K562 (cell line): ENCODE data around the gene FMN1. TPM values are rescaled to one million over a fixed set of nuclear protein-coding genes. Genes with fewer than 3 reads are reported as not detected.

Experiments used
- ATAC-seq: fragments of 200-7000 bp; cut with Tn5 transposase; 3 replicates; pipeline ENCODE4 v1.9.1; 2020; ENCODE audit warnings: moderate library complexity
- BruUV-seq: library from RNA; stranded (reverse); fragments of 400-500 nt; replicated peaks from 2 replicates; lab custom pipeline; 2021; lab: Mats Ljungman, UMichigan
- CTCF ChIA-PET: fragments of 300-600 bp; formaldehyde crosslinking; extraction: SDS; loops from one replicate; lab custom pipeline; 2021; ENCODE audit warnings: low intra/inter-chr PET ratio; lab: Yijun Ruan, JAX
- POLR2A ChIA-PET: fragments of 300-600, 350-650 bp; sonication (Branson Sonifier 250); formaldehyde crosslinking; extraction: SDS; loops from one replicate; lab custom pipeline; 2021; ENCODE audit warnings: antibody characterized with exemption, inconsistent platforms; lab: Yijun Ruan, JAX
- DNase-seq, 4 experiments: peaks; one replicate each; pipeline versions ENCODE4 v3.0.0 to v3.0.0-alpha.2; 2011 to 2018; ENCODE audit warnings: low spot score in 3 of 4, mixed read lengths in 3 of 4; ENCODE audit errors: extremely low read depth in 1 of 4
- FAIRE-seq: peaks from 2 replicates; lab custom pipeline; 2011; peaks lifted over from hg19 to GRCh38; lab: Jason Lieb, UNC
- H2AFZ ChIP-seq: 2 replicates; pipeline ENCODE4 v1.6.0; 2011; ENCODE audit warnings: low read depth, low read length, control low read depth, inconsistent platforms
- H3K27ac ChIP-seq: fragments of 200-600 bp; 3 replicates; pipeline ENCODE4 v1.8.0; 2011; ENCODE audit warnings: low read depth, mild to moderate bottlenecking, control low read depth, inconsistent platforms, low read length, moderate library complexity, mixed read lengths; ENCODE audit errors: extremely low read depth
- H3K27me3 ChIP-seq, 2 experiments: fragments of 300-600 bp in 1 of 2; 2 replicates in 1 of 2; 3 replicates in 1 of 2; pipeline versions ENCODE4 v1.6.0 to v1.8.0; 2011; ENCODE audit warnings: inconsistent platforms in 2 of 2, low read length in 2 of 2, mild to moderate bottlenecking in 1 of 2, mixed read lengths in 1 of 2, moderate library complexity in 1 of 2; ENCODE audit not compliant: control insufficient read depth in 2 of 2, insufficient read depth in 2 of 2
- H3K36me3 ChIP-seq: fragments of 300-600 bp; 3 replicates; pipeline ENCODE4 v1.8.0; 2011; ENCODE audit warnings: mild to moderate bottlenecking, low read length, inconsistent platforms; ENCODE audit not compliant: control insufficient read depth, insufficient read depth
- H3K4me1 ChIP-seq, 2 experiments: fragments of 200-600 bp in 1 of 2; replicated peaks in 1 of 2; 2 replicates in 1 of 2; 3 replicates in 1 of 2; pipeline versions ENCODE4 v1.5.1 to v1.8.0; 2011; ENCODE audit warnings: inconsistent platforms in 2 of 2, low read length in 2 of 2, mild to moderate bottlenecking in 1 of 2, mixed read lengths in 1 of 2, moderate library complexity in 1 of 2; ENCODE audit not compliant: control insufficient read depth in 2 of 2, insufficient read depth in 2 of 2
- H3K4me2 ChIP-seq: 2 replicates; pipeline ENCODE4 v1.6.1; 2011; ENCODE audit warnings: low read length, control low read depth, inconsistent platforms, mixed read lengths; ENCODE audit not compliant: insufficient read depth
- H3K4me3 ChIP-seq: fragments of 200-600 bp; sonication (generic), shearing (Covaris generic); 2 replicates; pipeline ENCODE4 v1.5.1; 2016; ENCODE audit warnings: control low read depth, inconsistent platforms
- H3K79me2 ChIP-seq: fragments of 200-600 bp; 3 replicates; pipeline ENCODE4 v1.8.0; 2011; ENCODE audit warnings: low read length, inconsistent platforms; ENCODE audit not compliant: control insufficient read depth, insufficient read depth
- H3K9ac ChIP-seq, 2 experiments: 2 replicates each; pipeline versions ENCODE4 v1.6.0 to v1.6.1; 2011; ENCODE audit warnings: low read depth in 2 of 2, low read length in 2 of 2, control low read depth in 1 of 2, inconsistent platforms in 1 of 2, mild to moderate bottlenecking in 1 of 2, mixed read lengths in 1 of 2; ENCODE audit not compliant: insufficient read depth in 1 of 2
- H3K9me1 ChIP-seq: one replicate; pipeline ENCODE4 v1.6.0; 2011; ENCODE audit warnings: inconsistent platforms, mild to moderate bottlenecking, low read length, moderate library complexity; ENCODE audit not compliant: control insufficient read depth, insufficient read depth
- H3K9me3 ChIP-seq: replicated peaks from 2 replicates; pipeline ENCODE4 v1.5.1; 2011; ENCODE audit warnings: low read depth, low read length, inconsistent platforms; ENCODE audit not compliant: control insufficient read depth, insufficient read depth
- H4K20me1 ChIP-seq: replicated peaks from 2 replicates; pipeline ENCODE4 v1.6.1; 2011; ENCODE audit warnings: low read length, inconsistent platforms, mixed read lengths; ENCODE audit not compliant: control insufficient read depth, insufficient read depth
- HSF4 ChIP-seq: fragments of 250-450 bp; sonication (Bioruptor Pico); IDR thresholded peaks from 2 replicates; pipeline ENCODE4 v2.1.2; 2022; ENCODE audit warnings: mild to moderate bottlenecking, moderate library complexity, borderline replicate concordance
- MBD2 ChIP-seq: sonication (generic); IDR thresholded peaks from 2 replicates; pipeline ENCODE4 v1.6.1; 2016; ENCODE audit warnings: low read depth, borderline replicate concordance
- POLR2AphosphoS2 ChIP-seq: IDR thresholded peaks from 2 replicates; pipeline ENCODE4 v1.6.1; 2012; ENCODE audit warnings: low read length, improper control_type of control experiment
- PRPF4 ChIP-seq: fragments of 200-400 bp; formaldehyde crosslinking; IDR thresholded peaks from one replicate; pipeline ENCODE4 v1.6.1; 2017; ENCODE audit warnings: low read length, low read depth, mild to moderate bottlenecking; ENCODE audit not compliant: insufficient read depth, poor library complexity, severe bottlenecking
- RBBP5 ChIP-seq: fragments of 200-600 bp; sonication (generic); IDR thresholded peaks from 2 replicates; pipeline ENCODE4 v1.6.1; 2012; ENCODE audit warnings: borderline replicate concordance, mild to moderate bottlenecking, low read length, control low read depth, inconsistent platforms; ENCODE audit not compliant: insufficient read depth, poor library complexity, severe bottlenecking
- STAT5A ChIP-seq: IDR thresholded peaks from 2 replicates; pipeline ENCODE4 v1.6.1; 2012; ENCODE audit warnings: low read length, inconsistent platforms, borderline replicate concordance
- ZNF12 ChIP-seq: sonication (generic); formaldehyde crosslinking; IDR thresholded peaks from 2 replicates; pipeline ENCODE4 v1.4.0; 2020; ENCODE audit warnings: mild to moderate bottlenecking, missing genetic modification reagents
- WGBS: fragments of 100-300 bp; shearing (Covaris generic); methylation state at CpG from one replicate; pipeline ENCODE4 v1.1.6; 2016; ENCODE audit warnings: low coverage, mixed read lengths; ENCODE audit not compliant: insufficient coverage; ENCODE audit errors: missing lambda C conversion rate; 5-methylcytosine and 5-hydroxymethylcytosine counted together
- in situ Hi-C: fragments of 300-500 bp; cut with MboI; formaldehyde crosslinking; loops from 4 replicates; pipeline ENCODE4 v1.15.0; 2018; ENCODE audit warnings: inconsistent platforms, mixed read lengths
- intact Hi-C: fragments of 100-400 bp; cut with micrococcal nuclease; formaldehyde crosslinking; loops from 2 replicates; pipeline ENCODE4 v1.14.2; 2022
- polyA plus RNA-seq, 8 experiments: library from polyadenylated mRNA; depleted of rRNA in 4 of 8; stranded (reverse) in 5 of 8; unstranded in 3 of 8; fragments of >200 nt; fragmentation: Nextera tagmentation in 2 of 8; fragmentation: Illumina TruSeq in 1 of 8; extraction: Ambion mirVana in 2 of 8; extraction: Trizol in 1 of 8; gene quantifications; 2 replicates each; pipeline versions ENCODE4 v1.2.1 to v1.2.3, GENCODE V29; 2011 to 2014; ENCODE audit warnings: inconsistent platforms in 1 of 8, missing spikeins in 1 of 8
- total RNA-seq, 7 experiments: library from RNA; depleted of rRNA in 6 of 7; stranded (reverse); fragments of >200 nt in 6 of 7; fragmentation: Illumina TruSeq in 2 of 7; extraction: Trizol in 2 of 7; gene quantifications; 2 replicates each; pipeline versions ENCODE4 v1.2.1 to v1.2.3, GENCODE V29; 2011 to 2021; ENCODE audit warnings: low replicate concordance in 1 of 7

The FMN1 gene
- total and polyA plus RNA-seq, 9 of the 15 experiments (the other 6 are each of a cell fraction or from before 2014, with no cell fraction given): 0.03 to 0.07 (median 0.04) TPM; not detected in 6

DNA sequence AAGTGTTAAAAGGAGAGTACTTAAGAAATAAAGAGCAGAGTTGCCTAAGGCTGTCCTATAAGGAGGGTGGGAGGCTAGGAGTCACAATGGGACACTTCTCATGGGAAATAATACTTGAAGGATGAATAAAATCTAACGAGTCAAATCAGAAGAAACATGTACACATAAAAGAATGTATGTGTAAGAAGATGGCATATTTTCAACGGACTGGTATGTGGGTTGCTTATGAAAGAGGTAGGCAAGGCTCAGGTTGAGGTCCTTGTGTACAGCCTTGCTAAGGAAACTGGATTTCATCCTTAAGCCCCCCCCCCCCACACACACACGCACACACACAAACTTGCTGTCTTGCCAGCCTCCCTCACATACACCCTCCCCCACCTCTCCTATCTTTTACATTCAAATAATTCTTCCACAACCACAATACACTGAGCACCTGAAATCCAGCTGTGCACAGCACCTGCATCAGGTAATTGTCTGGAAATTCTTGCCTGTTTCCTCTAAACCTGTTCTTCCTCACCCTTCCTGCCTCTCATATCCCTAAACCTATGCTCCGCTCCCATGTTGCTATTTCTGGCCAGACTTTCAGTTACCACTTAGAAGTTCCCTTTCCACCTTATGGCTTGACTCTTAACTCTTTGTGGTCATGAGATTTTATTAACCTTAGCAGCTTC lies 79.2 kb downstream of the FMN1 start:
- in situ Hi-C loops: no loop called here
- POLR2A ChIA-PET: interaction anchor here (0.7 kb wide), 1 partner anchor 27 kb away, joined by 4 read pairs; no protein-coding TSS in a partner anchor
- no peak for ATAC-seq
- intact Hi-C loops: no loop called here
- FAIRE-seq: no peak
- CTCF ChIA-PET: interaction anchor here (0.6 kb wide), 1 partner anchor 760 kb away, joined by 3 read pairs; no protein-coding TSS in a partner anchor
- H3K27me3 ChIP-seq: peaks cover 0 to 4% of the 10 kb centered on the region in 2 experiments; a peak in 2 of 5 replicates
- H3K4me3 ChIP-seq: no peak overlapping the region
- no peaks in the 10 kb centered on the region for H3K9me1 ChIP-seq
- DNase-seq: no peak
- WGBS: 2% methylated on average over 4 of the region's 4 CpGs
- H3K4me1 ChIP-seq: no peaks in the 10 kb centered on the region
- H3K27ac ChIP-seq: no peak overlapping the region
- no peak overlapping the region for H2AFZ ChIP-seq
- TF ChIP-seq HSF4 (CRISPR knock-in tag) (no peak), POLR2AphosphoS2 (no peak), MBD2 (no peak), PRPF4 (no peak), RBBP5 (no peak), ZNF12 (no peak), STAT5A (no peak)
- no peaks in the 10 kb centered on the region for H3K79me2 ChIP-seq
- no peaks in the 10 kb centered on the region for H3K9me3 ChIP-seq
- no peaks in the 10 kb centered on the region for H4K20me1 ChIP-seq
- H3K36me3 ChIP-seq: no peaks in the 10 kb centered on the region
- no TSS peak for BruUV-seq
- no peak overlapping the region for H3K9ac ChIP-seq
- H3K4me2 ChIP-seq: no peak overlapping the region
